Neuron (in vitro differentiated cells): Measurements from ENCODE around the gene GAB2.

Experiments
- H2AFZ ChIP-seq: one replicate; pipeline ENCODE4 v1.6.1; 2013; ENCODE audit warnings: low read depth, mild to moderate bottlenecking, inconsistent platforms, low read length, moderate library complexity
- H3K27me3 ChIP-seq: one replicate; pipeline ENCODE4 v1.6.1; 2013; ENCODE audit warnings: low read length; ENCODE audit not compliant: insufficient read depth
- H3K36me3 ChIP-seq: one replicate; pipeline ENCODE4 v1.6.1; 2013; ENCODE audit warnings: low read length; ENCODE audit not compliant: insufficient read depth
- H3K4me1 ChIP-seq: one replicate; pipeline ENCODE4 v1.6.1; 2013; ENCODE audit warnings: low read length; ENCODE audit not compliant: insufficient read depth
- H3K4me3 ChIP-seq: 2 replicates; pipeline ENCODE4 v1.5.1; 2013; ENCODE audit warnings: mild to moderate bottlenecking, low read length, moderate library complexity
- H3K9me3 ChIP-seq: one replicate; pipeline ENCODE4 v1.6.1; 2013; ENCODE audit warnings: low read length

GAB2 gene

DNA sequence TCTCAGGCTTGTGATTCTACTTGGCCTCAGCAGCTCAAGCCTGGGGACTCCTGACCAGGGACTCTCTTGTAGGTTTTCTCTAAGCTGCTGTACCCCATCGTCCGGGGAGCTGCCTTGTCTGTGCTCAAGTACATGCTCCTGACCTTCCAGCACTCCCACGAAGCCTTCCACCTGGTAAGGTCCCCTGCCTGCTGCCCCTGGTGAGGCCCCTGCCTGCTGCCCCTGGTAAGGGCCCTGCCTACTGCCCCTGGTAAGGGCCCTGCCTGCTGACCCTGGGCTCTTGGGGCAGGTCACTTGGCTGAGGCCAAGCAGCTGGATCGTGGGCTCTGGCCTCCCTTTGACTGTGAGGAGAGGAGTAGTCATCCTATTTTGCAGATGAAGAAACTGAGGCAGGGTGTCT is 217.6 kb downstream of the GAB2 start:
- Histone ChIP-seq H3K9me3 (no peaks in the 10 kb centered on the region), H3K4me3 (no peak overlapping the region), H2AFZ (no peak overlapping the region), H3K27me3 (no peaks in the 10 kb centered on the region), H3K36me3 (peaks cover 21% of the 10 kb centered on the region), H3K4me1 (peaks cover 2% of the 10 kb centered on the region)

DNA sequence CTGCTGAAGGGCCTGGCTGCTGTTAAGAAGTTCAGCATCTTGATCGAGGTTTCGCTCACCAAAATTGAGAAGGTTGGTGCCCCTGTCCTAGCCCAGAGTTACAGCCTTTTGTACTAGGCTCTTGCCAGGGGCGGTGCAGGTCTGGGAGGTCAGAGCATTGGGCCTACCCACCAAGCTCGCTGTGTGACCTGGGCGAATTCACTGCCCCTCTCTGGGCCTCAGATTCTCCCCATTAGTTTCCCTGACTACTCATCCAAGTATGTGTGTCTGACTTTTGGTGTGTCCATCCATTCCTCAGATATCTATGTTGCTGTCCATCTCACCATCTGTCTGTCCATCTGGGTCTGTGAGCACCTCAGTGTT is 218.0 kb downstream of the GAB2 start:
- H3K4me1 ChIP-seq: peaks cover 2% of the 10 kb centered on the region

DNA sequence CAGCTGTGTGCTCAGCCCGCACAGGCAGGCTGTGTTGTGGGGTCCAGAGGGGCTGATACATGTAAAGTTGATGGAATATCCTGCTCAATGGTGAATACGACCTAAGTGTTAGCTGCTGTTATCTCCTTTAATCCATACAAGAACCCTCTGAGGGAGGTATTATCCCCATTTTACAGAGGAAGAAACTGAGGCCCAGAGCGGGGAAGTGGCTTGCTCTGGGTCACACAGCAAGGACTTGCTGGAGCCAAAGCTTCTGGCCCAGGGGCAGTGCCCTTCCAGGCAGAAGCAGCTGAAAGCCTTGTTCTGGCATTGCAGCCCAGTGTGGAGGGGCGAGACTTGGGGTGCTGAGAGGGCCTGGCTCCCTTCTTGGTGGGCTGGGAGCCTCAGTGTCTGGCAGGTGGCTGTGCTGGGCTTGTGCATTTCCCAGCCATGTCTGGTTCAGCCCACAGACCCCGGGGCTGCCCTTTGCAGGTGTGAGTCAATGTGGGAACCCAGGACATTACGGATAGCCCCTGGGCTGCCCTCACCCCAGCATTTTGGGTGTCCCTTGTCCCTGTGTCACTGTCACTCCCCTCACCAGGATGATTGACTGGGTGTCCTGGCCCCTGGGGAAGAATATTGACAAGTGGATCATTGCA is 218.5 kb downstream of the GAB2 start:
- Histone ChIP-seq H3K9me3 (no peaks in the 10 kb centered on the region), H3K27me3 (no peaks in the 10 kb centered on the region), H3K4me1 (peaks cover 2% of the 10 kb centered on the region), H3K36me3 (peaks cover 18% of the 10 kb centered on the region), H3K4me3 (no peak overlapping the region), H2AFZ (no peak overlapping the region)

More for the DNA sequence above, 218.0 kb downstream of the GAB2 start:
- Histone ChIP-seq H2AFZ (no peak overlapping the region), H3K36me3 (peaks cover 18% of the 10 kb centered on the region), H3K27me3 (no peaks in the 10 kb centered on the region), H3K9me3 (no peaks in the 10 kb centered on the region), H3K4me3 (no peak overlapping the region)

DNA sequence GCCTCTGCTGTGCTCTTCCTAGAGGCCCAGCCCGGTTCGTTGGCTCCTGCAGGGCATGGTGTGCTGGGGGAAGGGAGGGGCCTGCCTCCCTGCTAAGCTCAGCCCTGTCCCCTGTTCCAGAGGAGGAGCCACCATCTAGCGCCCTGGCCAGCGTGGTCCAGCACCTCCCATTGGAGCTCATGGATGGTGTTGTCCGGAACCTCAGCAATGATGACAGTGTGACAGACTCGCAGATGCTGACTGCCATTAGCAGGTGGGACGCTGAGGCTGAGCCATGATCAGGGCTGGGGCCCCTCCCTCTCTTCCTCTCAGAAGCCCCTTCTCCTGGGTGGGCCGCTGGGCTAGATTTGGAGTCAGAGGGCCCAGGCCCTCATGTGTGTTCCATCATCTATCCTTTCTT is 219.8 kb downstream of the GAB2 start:
- Histone ChIP-seq H3K9me3 (no peaks in the 10 kb centered on the region), H3K36me3 (peaks cover 18% of the 10 kb centered on the region), H3K27me3 (no peaks in the 10 kb centered on the region), H2AFZ (no peak overlapping the region), H3K4me3 (no peak overlapping the region), H3K4me1 (peaks cover 2% of the 10 kb centered on the region)

DNA sequence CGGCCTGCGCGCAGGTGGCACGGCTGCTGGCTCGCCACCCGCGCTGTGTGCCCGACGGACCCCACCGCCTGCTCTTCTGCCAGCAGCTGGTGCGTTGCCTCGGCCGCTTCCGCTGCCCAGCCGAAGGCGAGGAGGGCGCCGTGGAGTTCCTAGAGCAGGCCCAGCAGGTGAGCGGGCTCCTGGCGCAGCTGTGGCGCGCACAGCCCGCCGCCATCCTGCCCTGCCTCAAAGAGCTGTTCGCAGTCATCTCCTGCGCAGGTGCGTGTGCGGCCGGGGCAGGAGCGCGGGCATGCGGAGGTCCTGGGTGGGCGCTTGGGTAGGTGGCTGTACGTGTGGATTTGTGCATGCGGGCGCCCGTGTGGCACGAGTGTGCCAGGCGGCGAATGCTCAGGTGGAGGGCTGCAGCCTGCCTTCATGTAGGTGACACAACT is 220.9 kb downstream of the GAB2 start:
- Histone ChIP-seq H3K9me3 (no peaks in the 10 kb centered on the region), H3K4me3 (no peak overlapping the region), H3K4me1 (peaks cover 6% of the 10 kb centered on the region), H3K36me3 (peaks cover 16% of the 10 kb centered on the region), H3K27me3 (no peaks in the 10 kb centered on the region), H2AFZ (no peak overlapping the region)

DNA sequence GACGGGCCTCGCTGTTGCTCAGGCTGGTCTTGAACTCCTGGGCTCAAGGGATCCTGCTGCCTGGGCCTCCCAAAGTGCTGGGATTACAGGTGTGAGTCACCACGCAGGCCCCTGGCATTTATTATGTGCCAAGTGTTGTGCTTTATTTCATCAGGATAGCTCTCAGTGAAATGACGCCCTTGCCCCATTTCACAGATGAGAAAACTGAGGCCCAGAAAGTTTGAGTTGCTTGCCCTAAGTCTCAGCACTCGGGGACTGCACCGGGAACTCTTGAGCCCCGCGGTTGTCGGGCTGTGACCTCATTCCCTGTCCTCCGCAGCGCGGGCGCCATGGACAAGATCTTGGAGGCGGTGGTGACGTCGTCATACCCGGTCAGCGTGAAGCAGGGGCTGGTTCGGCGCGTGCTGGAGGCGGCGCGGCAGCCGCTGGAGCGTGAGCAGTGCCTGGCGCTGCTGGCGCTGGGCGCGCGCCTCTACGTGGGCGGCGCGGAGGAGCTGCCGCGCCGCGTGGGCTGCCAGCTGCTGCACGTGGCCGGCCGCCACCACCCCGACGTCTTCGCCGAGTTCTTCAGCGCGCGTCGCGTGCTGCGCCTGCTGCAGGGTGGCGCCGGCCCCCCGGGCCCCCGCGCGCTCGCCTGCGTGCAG is 221.6 kb downstream of the GAB2 start:
- H3K4me3 ChIP-seq: no peak overlapping the region
- no peaks in the 10 kb centered on the region for H3K9me3 ChIP-seq
- no peak overlapping the region for H2AFZ ChIP-seq
- no peaks in the 10 kb centered on the region for H3K27me3 ChIP-seq
- peaks cover 6% of the 10 kb centered on the region for H3K4me1 ChIP-seq
- peaks cover 16% of the 10 kb centered on the region for H3K36me3 ChIP-seq

DNA sequence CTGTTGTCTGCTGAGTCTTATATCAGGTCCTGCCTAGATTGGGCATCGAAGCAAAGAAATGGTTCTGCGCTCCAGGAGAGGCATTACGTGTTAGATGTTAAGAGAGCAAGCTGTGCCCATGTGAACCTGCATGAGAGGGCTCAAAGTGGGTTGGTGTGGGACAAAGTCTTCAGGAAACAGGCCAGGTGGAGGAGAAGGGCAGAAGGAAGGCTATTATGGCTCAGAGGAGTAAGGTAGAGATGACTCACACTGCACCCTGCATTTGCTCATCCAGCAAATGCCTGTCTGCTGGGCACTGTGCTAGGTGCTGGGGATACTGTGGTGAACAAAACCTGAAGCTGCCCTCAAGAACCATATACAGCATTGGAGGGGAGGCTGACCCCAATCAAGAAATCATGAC is 223.1 kb downstream of the GAB2 start:
- peaks cover 14% of the 10 kb centered on the region for H3K36me3 ChIP-seq
- H3K27me3 ChIP-seq: no peaks in the 10 kb centered on the region
- no peaks in the 10 kb centered on the region for H3K9me3 ChIP-seq
- no peak overlapping the region for H2AFZ ChIP-seq
- no peak overlapping the region for H3K4me3 ChIP-seq
- H3K4me1 ChIP-seq: peaks cover 17% of the 10 kb centered on the region

DNA sequence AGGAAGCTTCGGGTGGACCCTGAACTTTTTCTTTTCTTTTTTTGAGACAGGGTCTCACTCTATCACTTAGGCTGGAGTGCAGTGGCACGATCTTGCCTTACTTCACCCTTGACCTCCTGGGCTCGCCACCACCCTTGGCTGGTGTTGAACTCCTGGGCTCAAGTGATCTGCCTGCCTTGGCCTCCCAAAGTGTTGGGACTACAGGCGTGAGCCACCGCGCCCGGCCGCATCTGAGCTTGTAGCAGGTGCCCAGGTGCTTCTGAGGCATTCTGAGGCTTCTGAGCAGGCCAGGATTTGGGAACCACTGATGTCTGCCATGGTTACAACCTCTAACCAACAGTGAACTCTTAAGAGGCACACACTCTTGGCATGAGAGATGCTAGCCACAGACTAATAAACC is 223.8 kb downstream of the GAB2 start:
- no peak overlapping the region for H2AFZ ChIP-seq
- no peaks in the 10 kb centered on the region for H3K27me3 ChIP-seq

DNA sequence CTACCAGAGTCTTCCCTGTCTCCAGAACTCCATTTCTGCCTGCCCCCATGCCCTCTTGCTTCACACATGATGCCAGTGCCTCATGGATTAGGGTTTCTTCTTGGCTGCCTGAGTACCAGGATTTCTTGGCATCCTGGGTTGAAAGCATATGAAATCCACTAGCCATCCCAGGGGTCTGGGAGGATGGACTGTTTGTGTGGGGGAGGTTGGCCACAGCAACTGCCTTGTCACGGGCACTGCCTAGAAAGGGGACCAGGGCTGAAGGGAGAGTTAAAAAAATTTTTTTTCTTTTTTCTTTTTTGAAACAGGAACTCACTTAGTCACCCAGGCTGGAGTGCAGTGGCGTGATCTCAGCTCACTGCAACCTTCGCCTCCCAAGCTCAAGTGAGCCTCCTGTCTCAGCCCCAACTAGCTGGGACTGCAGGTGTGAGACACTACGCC is 224.7 kb downstream of the GAB2 start:
- Histone ChIP-seq H3K36me3 (peaks cover 10% of the 10 kb centered on the region), H3K9me3 (no peaks in the 10 kb centered on the region), H3K27me3 (no peaks in the 10 kb centered on the region), H3K4me3 (no peak overlapping the region), H3K4me1 (peaks cover 21% of the 10 kb centered on the region), H2AFZ (no peak overlapping the region)

More for the DNA sequence above, 223.8 kb downstream of the GAB2 start:
- Histone ChIP-seq H3K9me3 (no peaks in the 10 kb centered on the region), H3K4me1 (peaks cover 21% of the 10 kb centered on the region), H3K36me3 (peaks cover 10% of the 10 kb centered on the region), H3K4me3 (no peak overlapping the region)

DNA sequence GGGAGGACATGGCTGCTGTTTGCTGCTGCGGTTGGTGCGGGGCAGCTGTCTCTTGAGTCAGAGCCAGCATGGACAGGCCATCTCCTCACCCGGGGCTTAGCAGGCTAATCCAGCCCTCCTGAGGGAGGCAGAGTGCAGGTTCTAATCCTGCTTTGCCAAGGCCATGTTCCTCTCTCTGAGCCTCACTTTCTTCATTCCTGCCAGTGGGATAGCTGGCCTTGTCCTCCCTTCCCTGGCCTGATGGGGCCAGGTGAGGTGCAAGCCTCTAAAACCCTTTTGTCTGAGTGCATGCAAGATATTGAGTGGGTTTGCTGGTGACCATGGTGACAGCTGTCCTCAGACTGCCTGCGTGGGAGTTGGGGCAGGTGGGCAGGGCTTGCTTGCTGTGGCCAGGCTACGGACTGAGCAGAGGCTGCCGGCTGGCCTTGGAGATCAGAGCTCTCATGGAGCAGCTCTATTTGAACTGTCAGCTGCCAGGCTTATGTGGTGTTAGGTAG is 225.3 kb downstream of the GAB2 start:
- Histone ChIP-seq H2AFZ (no peak overlapping the region), H3K27me3 (no peaks in the 10 kb centered on the region), H3K4me3 (no peak overlapping the region), H3K4me1 (peaks cover 28% of the 10 kb centered on the region), H3K36me3 (peaks cover 3% of the 10 kb centered on the region), H3K9me3 (no peaks in the 10 kb centered on the region)

DNA sequence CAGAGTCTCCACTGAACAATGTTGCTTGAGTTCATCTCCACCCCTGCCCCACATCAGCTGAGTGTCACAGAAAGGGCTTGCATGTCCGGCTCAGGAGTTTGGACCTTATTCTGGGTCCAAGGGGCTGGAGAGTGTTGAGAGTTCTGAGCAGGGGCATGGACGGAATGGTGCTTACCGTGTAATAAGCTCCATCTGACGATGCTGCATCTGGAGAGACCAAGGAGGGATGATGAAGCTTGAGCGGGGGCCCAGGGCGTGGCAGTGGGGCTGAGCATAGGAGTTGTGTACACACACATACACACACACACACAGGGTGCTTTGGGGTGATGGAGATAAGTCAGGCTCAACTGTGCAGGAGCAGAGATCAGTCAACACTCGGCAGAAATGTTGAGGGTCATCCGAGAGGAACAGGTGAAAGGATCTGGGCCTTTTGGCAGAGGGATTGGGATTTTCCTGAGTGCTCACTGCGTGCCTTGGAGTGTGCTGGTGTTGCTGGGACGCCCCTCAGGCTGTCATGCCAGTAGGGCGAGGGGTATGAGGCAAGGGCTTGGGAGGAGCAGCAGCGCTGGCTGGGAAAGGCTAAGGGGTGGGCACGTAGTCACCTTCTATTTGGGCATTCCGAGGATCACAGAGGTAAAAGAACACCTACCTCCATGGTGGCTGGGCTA is 226.6 kb downstream of the GAB2 start:
- H3K36me3 ChIP-seq: no peaks in the 10 kb centered on the region
- no peaks in the 10 kb centered on the region for H3K9me3 ChIP-seq
- H3K4me3 ChIP-seq: no peak overlapping the region
- no peaks in the 10 kb centered on the region for H3K27me3 ChIP-seq
- no peak overlapping the region for H2AFZ ChIP-seq
- peaks cover 32% of the 10 kb centered on the region for H3K4me1 ChIP-seq

DNA sequence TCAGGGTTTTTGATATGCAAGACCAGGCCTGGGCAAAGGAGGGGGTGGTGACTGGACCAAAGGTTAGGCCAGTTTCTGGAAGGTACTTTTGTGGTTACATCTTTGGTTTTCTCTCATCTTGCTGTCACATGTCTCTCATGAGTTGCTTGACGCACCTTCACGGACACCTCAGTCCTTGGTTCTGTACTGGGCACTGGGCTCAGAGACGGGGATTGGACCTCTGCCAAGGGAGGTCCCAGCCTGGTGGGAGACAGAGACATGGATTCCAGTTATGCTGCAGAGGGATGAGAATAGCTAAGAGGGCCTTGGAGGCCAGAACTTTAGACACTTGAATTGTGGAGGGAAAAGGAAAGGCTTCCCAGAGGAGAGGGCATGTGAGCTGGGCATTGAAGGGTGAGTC is 227.2 kb downstream of the GAB2 start:
- Histone ChIP-seq H3K4me1 (peaks cover 32% of the 10 kb centered on the region), H3K4me3 (no peak overlapping the region), H3K36me3 (no peaks in the 10 kb centered on the region), H3K9me3 (no peaks in the 10 kb centered on the region), H3K27me3 (no peaks in the 10 kb centered on the region), H2AFZ (no peak overlapping the region)

DNA sequence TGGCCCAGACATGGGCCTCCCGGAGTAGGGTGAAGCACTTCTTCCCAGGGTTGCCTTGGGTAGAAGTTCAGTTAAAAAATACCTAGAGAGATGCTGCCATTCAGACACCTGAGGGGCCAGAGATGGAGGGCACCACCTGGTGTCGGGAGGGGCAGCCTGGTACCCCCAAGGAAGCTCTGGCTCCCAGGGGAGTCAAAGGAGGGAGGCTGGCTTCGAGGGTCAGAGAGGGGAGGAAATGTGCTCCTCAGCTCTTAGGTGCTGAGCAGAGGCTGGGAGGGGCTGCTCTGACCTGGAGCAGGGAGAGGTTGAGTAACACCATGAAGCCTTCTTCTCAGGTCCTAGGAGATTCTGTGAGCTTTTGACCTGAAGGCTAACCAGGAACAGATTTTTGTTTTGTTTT is 227.8 kb downstream of the GAB2 start:
- H2AFZ ChIP-seq: no peak overlapping the region
- no peaks in the 10 kb centered on the region for H3K9me3 ChIP-seq
- no peaks in the 10 kb centered on the region for H3K36me3 ChIP-seq
- H3K4me1 ChIP-seq: peaks cover 30% of the 10 kb centered on the region
- peak overlapping the region; percentile 88 for H3K4me3 ChIP-seq
- no peaks in the 10 kb centered on the region for H3K27me3 ChIP-seq
